ENCODE measurements around the gene NSG1. TPM values are rescaled to one million over a fixed set of nuclear protein-coding genes. Genes with fewer than 3 reads are reported as not detected.

NSG1 gene
- polyA plus RNA-seq, 1 experiment = 10.4 TPM

DNA sequence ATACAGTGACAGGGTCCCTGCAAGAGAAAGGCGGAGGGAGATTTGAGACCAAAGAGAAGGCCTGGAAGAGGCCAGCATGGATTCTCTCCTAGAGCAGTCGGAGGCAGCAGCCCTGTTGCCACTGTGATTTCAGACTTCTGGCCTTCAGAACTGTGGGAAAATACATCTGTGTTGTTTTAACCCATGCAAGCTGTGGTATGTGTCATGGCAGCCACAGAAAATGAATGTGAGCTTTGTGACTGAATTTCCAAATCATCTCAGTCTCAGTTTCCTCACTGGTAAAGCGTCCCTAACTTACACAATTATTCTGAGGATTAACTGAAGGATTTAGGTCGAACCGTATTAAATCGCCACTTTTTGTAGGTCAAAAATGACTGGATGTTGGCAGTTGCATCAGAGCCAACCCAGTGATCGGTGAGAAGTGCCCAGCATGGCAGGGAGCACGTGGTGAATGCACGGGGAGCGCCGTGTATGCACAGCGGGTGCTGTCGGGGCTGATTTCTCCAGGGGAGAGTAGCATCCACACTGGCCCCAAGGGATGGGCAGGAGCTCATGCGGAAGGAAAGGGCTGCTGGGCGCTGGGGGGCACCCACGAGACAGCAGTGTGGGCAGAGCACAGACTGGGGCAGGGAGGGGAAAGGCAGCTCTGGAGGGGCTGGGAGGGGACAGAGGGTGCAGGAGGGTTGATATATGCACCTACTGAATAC, 23.8 kb upstream of the NSG1 start:
- no peak for DNase-seq (ENCODE audit: low read depth, low spot score)
- Histone ChIP-seq H3K4me3 (ENCODE audit: low read depth, low read length) (no peak overlapping the region), H3K9me3 (ENCODE audit: control insufficient read depth, insufficient read depth, low read length) (no peaks in the 10 kb centered on the region; the same call in 1 of the 2 replicates), H3K27ac (ENCODE audit: low read depth, low read length) (no peak overlapping the region), H3K27me3 (ENCODE audit: control insufficient read depth, insufficient read depth, low read length) (peaks cover 22% of the 10 kb centered on the region)
- TF ChIP-seq CTCF (IDR thresholded peaks at IDR 0.05; ENCODE audit: low read depth, low read length) = no peak
- CTCF ChIA-PET = no interaction called here
- POLR2A ChIA-PET = no interaction called here

GRCh38 chr4:4364061-4364460, 22.8 kb upstream of the NSG1 start:
- no peak for TF ChIP-seq CTCF (IDR thresholded peaks at IDR 0.05; ENCODE audit: low read depth, low read length)
- DNase-seq (ENCODE audit: low read depth, low spot score) = no peak
- peaks cover 14% of the 10 kb centered on the region for H3K27me3 ChIP-seq (ENCODE audit: control insufficient read depth, insufficient read depth, low read length)
- H3K9me3 ChIP-seq (ENCODE audit: control insufficient read depth, insufficient read depth, low read length) = no peaks in the 10 kb centered on the region; the same call in 1 of the 2 replicates
- no peak overlapping the region for H3K4me3 ChIP-seq (ENCODE audit: low read depth, low read length)
- H3K27ac ChIP-seq (ENCODE audit: low read depth, low read length) = no peak overlapping the region
- CTCF ChIA-PET = no interaction called here
- POLR2A ChIA-PET = no interaction called here

- ChIA-PET POLR2A (no interaction called here), CTCF (no interaction called here)
- no peak for DNase-seq (ENCODE audit: low read depth, low spot score)
- no peak for TF ChIP-seq CTCF (IDR thresholded peaks at IDR 0.05; ENCODE audit: low read depth, low read length)
- no peaks in the 10 kb centered on the region; the same call in 1 of the 2 replicates for H3K9me3 ChIP-seq (ENCODE audit: control insufficient read depth, insufficient read depth, low read length)
- H3K27me3 ChIP-seq (ENCODE audit: control insufficient read depth, insufficient read depth, low read length) = peaks cover 14% of the 10 kb centered on the region
- no peak overlapping the region for H3K27ac ChIP-seq (ENCODE audit: low read depth, low read length)
- no peak overlapping the region for H3K4me3 ChIP-seq (ENCODE audit: low read depth, low read length)
Observed at GRCh38 chr4:4364486-4365208, 22.3 kb upstream of the NSG1 start.

DNA sequence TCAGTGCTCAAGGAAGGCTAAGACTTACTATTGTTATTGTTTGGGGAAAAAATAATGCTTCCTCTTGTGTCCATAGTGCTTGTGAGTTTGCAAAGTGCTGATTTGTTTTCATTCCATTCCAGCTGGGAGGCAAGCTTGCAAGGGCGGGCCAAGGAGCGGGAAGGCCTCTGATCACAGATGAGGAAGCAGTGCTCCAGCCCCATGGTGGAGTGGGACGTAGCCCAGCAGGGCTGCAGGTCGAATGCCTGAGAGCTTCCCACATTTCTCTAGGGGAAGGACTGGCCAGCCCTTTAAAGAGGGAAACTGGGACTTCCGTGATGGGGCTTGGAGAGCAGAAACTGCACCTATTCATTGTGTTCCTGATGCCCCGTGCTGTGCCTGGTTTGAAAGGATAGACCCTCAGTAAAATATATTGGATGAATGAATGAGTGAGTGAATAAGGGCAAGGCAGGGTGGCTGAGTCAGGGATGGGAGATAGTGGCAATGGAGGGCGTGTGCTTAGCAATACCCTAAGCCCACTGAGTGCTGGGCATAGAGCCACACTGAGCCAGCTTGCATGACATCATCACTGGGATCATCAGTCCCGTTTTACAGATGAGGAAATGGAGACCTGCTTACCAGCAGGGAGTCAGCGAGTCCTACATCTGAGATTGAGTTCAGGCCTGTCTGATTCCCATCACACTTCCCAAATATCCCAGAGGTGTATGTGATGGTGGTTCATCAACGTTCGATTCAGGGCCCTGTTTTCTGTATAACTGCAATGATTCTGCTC, 17.9 kb upstream of the NSG1 start:
- ChIA-PET CTCF (no interaction called here), POLR2A (no interaction called here)
- DNase-seq (ENCODE audit: low read depth, low spot score) = no peak

More for the DNA sequence above, 17.9 kb upstream of the NSG1 start:
- Histone ChIP-seq H3K4me3 (ENCODE audit: low read depth, low read length) (no peak overlapping the region), H3K27ac (ENCODE audit: low read depth, low read length) (no peak overlapping the region), H3K9me3 (ENCODE audit: control insufficient read depth, insufficient read depth, low read length) (no peaks in the 10 kb centered on the region), H3K27me3 (ENCODE audit: control insufficient read depth, insufficient read depth, low read length) (peaks cover 13% of the 10 kb centered on the region)
- no peak for TF ChIP-seq CTCF (IDR thresholded peaks at IDR 0.05; ENCODE audit: low read depth, low read length)
